RWPE1 (cell line): ENCODE data around the gene CDH13.
A peak's percentile ranks its signal among the peaks of the same experiment; 100 is the strongest.

ENCODE experiments used
- CTCF ChIA-PET: fragments of 350-600 bp; sonication (Branson Sonifier 250); formaldehyde crosslinking; extraction: SDS; loops from one replicate; lab custom pipeline; 2021; lab: Yijun Ruan, JAX
- POLR2A ChIA-PET: fragments of 400-600 bp; formaldehyde crosslinking; extraction: SDS; loops from one replicate; lab custom pipeline; 2020; ENCODE audit warnings: antibody characterized with exemption; ENCODE audit not compliant: low non-redundant PET; lab: Yijun Ruan, JAX
- DNase-seq: peaks from one replicate; pipeline ENCODE4 v3.0.0; 2012; ENCODE audit warnings: low spot score
- H3K27ac ChIP-seq: fragments of 450-650 bp; 2 replicates; pipeline ENCODE4 v1.5.1; 2017
- TF ChIP-seq, protein P1 (sequence below): fragments of 450-650 bp; conservative IDR thresholded peaks from 2 replicates; pipeline ENCODE4 v1.5.1; 2017; ENCODE audit warnings: low read depth, mild to moderate bottlenecking

CDH13 gene

DNA sequence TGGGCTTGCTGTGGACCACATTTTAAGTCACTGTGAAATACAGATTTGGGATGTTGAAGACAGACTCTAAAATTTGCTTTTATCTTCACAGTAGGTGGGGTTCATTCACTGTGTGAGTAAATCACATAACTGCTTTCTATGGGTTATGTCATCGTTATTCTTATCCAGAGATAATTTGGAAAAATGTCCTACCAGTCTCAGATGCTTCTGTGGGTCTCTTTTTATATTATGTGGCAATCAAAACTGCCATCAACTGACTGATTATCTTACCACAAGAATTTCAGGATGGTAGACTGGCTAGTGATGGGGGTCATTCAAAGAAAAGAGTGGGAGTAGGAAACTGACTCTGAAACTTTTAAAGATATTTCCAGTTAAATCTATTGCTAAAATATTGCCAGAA, 1184.1 kb downstream of the CDH13 start:
- POLR2A ChIA-PET, result no interaction called here
- no peak for DNase-seq
- CTCF ChIA-PET, result no interaction called here
- H3K27ac ChIP-seq, result no peak overlapping the region
- TF ChIP-seq, protein P1, sequence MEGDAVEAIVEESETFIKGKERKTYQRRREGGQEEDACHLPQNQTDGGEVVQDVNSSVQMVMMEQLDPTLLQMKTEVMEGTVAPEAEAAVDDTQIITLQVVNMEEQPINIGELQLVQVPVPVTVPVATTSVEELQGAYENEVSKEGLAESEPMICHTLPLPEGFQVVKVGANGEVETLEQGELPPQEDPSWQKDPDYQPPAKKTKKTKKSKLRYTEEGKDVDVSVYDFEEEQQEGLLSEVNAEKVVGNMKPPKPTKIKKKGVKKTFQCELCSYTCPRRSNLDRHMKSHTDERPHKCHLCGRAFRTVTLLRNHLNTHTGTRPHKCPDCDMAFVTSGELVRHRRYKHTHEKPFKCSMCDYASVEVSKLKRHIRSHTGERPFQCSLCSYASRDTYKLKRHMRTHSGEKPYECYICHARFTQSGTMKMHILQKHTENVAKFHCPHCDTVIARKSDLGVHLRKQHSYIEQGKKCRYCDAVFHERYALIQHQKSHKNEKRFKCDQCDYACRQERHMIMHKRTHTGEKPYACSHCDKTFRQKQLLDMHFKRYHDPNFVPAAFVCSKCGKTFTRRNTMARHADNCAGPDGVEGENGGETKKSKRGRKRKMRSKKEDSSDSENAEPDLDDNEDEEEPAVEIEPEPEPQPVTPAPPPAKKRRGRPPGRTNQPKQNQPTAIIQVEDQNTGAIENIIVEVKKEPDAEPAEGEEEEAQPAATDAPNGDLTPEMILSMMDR, result no peak

DNA sequence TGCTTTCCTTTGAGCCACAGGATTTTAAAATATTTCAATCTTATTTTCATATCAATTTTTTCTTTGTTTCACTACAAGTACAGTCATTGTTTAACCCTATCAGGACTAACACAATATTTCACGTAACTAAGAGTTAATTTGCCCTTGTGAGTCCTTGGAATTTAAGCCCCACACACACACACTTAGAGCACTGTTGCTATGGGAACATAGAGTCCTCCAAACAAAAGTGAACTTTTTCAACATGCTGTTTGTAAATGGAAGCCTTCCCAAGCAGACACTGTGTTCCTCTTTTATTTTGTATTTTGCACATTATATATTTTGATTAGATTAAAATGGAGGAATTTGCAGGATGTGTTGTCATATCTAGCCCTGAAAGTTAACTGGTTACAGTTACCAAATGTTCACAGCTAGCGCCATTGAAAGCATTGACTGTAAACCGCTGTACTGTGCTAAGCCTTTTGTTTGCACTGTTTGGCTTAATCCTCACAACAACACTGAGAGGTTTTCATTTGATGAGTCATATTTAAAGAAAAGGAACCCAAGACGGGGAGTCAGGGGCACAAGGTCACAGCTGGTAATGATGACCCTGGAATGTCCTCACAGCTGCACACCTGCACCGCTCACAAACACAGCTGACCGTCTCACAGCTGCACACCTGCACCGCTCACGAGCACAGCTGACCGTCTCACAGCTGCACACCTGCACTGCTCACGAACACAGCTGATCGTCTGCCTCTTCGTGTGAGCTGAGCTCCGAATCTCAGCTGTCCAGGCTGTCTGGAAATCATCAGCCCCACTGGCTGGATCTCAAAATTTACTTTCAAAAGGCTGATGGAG, 1187.3 kb downstream of the CDH13 start:
- TF ChIP-seq, protein P1, result no peak
- DNase-seq, result peak; percentile 24
- CTCF ChIA-PET, result interaction anchor here (0.9 kb wide), 1 partner anchor 11 kb away, joined by 4 read pairs; no protein-coding TSS in a partner anchor
- peak overlapping the region; percentile 55 for H3K27ac ChIP-seq
- POLR2A ChIA-PET, result no interaction called here

DNA sequence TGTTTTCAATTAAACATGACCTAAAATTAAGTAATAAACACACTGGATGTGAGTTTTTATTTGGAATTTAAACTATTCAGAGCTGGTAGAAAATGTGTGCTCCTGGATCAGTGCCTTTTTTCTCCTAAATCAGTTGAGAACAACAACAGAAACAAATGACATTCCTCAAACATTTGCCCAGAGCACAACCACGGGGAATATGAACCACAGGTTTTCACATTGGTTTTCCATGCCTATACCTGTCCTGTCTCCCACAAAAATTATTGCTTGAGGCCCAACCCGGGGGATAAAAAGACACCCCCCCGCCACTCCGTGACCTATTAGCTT, 1187.9 kb downstream of the CDH13 start:
- CTCF ChIA-PET, result interaction anchor here (0.9 kb wide), 1 partner anchor 10 kb away, joined by 4 read pairs; no protein-coding TSS in a partner anchor
- no peak for DNase-seq
- TF ChIP-seq, protein P1, result no peak
- peak overlapping the region; percentile 55 for H3K27ac ChIP-seq
- POLR2A ChIA-PET, result no interaction called here

DNA sequence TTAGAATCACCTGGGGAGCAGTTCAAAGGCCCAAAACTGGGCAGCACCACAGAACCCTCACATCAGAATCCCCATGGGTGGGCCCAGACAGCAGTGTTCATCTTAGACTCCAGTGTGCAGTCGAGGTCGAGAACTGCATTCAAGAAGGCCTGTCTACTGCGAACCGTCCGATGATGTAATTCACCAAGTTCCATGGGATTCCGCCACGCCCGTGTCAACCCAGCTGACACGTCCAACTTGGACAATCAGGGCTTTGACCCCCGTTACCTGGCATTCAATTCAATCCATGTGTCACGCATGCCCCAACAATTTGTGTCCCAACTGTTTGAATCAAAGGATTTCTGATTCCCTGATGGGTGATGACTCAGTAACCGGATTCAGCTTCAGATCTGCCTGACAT, 1190.3 kb downstream of the CDH13 start:
- no peak overlapping the region for H3K27ac ChIP-seq
- ChIA-PET POLR2A (no interaction called here), CTCF (interaction anchor here (0.5 kb wide), 1 partner anchor 465 kb away, joined by 3 read pairs; no protein-coding TSS in a partner anchor)
- DNase-seq, result no peak
- TF ChIP-seq, protein P1, result no peak

DNA sequence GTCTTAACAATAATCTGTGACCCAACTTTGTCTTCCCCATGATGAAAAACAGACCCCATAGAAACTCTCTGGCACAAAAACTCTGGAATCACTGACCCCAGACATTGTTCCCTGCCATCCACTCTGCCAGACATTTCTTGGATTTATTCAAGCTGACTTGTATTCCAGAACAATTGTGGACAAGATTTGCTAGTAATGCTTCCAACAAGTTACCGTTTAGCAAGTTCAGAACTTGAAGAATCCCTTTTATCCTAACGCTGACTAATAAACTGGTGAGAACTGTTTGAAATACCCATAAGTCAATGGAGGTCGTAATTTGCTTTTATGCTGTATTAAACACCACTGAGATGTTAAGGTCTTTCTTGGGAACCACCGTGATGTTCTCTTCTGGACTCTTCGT, 1191.5 kb downstream of the CDH13 start:
- TF ChIP-seq, protein P1, result no peak
- no peak for DNase-seq
- H3K27ac ChIP-seq, result no peak overlapping the region
- ChIA-PET CTCF (no interaction called here), POLR2A (no interaction called here)

DNA sequence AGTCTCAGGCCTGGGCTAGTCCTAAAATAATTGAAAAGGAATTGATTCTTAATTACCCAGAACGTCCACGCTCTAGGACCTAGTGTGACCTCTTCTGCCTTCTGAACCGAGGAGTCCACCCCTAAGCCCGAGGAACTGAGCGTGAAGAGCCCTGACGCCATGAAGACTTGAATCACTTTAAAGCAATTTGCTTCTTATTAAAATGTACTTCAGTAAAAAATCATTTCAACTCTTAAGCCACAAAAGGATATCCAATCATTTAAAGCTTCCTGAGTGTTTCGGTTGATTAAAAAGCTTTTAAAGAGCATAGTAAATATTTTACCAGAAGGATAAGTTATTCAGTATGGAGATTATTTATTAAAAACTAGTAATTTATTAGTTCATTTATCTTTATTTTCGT, 1192.6 kb downstream of the CDH13 start:
- CTCF ChIA-PET, result interaction anchor here (0.6 kb wide), 1 partner anchor 1042 kb away, joined by 3 read pairs; no protein-coding TSS in a partner anchor
- POLR2A ChIA-PET, result no interaction called here
- no peak for DNase-seq

More for the DNA sequence above, 1192.6 kb downstream of the CDH13 start:
- H3K27ac ChIP-seq, result no peak overlapping the region
- TF ChIP-seq, protein P1, result no peak
